Measurements from ENCODE around the gene NUMBL.
A peak's percentile ranks its signal among the peaks of the same experiment; 100 is the strongest.
"Not testable (repeated sequence)": the region's sequence is repeated elsewhere in the genome, so short reads cannot be mapped to it uniquely, and the experiment has no call there.

Gene NUMBL

DNA sequence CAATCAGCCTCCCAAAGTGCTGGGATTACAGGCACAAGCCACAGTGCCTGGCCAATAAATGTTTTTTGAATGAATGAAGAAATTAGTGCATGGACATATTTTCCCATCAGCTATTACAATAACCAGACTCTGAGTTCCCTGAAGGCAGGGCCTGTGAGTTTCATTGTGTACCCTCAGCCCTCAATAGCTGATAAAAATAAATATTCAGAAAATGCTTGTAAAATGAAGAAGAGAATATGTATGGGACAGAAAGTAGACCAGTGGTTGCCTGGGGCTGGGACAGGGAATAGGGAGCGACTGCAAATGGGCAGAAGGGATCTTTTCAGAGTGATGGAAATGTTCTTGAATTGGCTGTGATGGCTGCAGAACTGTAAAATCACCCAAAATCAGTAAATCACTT, 28.8 kb downstream of the NUMBL start:
- no peak for DNase-seq

DNA sequence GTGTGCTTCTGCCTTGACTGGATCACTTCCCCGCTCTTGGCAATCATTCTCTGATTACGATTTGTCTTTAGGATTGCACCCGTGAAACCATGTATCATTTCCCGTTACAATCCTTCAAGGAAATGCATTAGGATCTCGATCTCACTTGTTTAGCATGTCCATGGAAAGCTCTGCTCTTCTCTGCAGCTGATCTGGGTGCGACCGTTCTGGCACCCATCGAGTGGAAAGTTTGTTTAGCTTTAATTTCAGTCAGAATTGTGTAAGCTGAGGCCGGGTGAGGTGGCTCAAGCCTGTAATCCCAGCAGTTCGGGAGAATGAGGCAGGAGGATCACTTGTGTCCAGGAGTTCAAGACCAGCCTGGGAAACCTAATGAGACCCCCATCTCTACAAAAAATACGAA, 30.9 kb downstream of the NUMBL start:
- no peak for DNase-seq

DNA sequence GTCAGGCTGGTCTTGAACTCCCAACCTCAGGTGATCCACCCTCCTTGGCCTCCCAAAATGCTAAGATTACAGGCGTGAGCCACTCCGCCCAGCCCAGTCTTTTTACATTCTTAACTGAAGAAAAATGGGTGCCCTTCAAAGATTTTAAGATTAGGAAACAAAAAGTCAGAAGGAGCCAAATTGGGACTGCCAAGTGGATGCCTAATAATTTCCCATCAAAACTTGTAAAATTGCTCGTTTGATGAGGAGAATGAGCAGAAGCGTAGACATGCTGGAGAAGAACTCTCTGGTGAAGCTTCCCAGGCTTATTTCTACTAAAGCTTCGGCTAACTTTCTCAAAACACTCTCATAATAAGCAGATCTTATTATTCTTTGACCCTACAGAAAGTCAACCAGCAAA, 31.3 kb downstream of the NUMBL start:
- no peak for DNase-seq

DNA sequence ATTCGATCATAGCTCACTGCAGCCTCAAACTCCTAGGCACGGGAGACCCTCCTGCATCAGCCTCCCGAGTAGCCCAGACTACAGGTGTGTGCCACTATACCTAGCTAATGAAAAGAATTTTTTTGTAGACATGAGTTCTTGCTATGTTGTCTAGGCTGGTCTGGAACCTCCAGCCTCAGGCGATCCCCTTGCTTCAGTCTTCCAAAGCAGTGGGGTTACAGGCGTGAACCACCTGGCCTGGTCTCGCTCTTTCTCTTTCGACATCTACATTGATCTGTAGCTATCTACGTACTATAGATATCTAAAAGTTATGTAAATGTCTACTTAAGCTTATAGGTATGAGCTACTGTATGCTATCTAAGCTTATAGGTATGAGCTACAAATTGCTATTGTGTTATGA, 32.4 kb downstream of the NUMBL start:
- DNase-seq: no peak

DNA sequence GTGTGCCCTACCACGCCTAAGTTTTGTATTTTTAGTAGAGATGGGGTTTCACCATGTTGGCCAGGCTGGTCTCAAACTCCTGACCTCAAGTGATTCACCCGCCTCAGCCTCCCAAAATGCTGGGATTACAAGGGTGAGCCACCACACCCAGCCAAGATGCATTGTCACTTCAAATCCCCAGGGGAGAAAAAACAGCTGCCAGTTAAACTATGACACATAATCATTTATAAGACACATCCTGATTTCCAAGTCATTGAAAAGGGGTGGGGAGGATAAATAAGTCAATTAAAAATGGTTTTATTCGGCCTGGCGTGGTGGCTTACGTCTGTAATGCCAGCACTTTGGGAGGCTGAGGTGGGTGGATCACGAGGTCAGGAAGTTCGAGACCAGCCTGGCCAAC, 34.8 kb downstream of the NUMBL start:
- DNase-seq: not testable (repeated sequence)

DNA sequence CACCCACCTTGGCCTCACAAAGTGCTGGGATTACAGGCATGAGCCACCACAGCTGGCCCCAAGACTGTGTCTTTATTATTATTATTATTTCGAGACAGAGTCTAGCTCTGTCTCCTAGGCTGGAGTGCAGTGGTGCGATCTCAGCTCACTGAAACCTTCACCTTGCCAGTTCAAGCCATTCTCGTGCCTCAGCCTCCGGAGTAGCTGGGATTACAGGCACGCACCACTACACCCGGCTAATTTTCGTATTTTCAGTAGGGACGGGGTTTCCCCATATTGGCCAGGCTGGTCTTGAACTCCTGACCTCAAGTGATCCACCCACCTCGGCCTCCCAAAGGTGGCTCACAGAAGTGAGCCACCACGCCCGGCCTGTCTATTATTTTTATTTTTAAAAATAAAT, 38.1 kb downstream of the NUMBL start:
- not testable (repeated sequence) for DNase-seq

DNA sequence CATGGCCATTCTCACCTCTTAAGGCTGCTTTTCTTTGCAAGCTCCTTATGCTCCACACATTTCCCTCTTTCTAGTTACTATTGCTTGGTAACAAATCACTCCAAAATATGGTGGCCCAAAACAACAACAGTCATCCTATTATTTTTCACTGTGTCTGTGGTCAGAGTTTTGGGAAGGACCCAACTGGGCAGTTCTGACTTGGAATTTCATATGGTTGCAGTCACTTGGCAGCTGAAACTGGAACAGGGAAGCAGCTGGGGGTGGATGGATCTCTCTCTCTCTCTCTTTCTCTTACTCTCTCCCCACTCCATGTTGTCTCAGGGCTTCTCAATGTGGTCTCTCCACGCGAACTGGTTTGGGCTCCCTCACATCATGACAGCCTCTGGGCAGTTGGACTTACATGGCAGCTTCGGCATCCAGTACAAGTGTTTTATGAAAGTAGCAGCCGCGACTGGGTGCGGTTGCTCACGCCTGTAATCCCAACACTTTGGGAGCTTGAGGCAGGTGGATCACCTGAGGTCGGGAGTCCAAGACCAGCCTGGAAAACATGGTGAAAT, 39.6 kb downstream of the NUMBL start:
- no peak for DNase-seq

DNA sequence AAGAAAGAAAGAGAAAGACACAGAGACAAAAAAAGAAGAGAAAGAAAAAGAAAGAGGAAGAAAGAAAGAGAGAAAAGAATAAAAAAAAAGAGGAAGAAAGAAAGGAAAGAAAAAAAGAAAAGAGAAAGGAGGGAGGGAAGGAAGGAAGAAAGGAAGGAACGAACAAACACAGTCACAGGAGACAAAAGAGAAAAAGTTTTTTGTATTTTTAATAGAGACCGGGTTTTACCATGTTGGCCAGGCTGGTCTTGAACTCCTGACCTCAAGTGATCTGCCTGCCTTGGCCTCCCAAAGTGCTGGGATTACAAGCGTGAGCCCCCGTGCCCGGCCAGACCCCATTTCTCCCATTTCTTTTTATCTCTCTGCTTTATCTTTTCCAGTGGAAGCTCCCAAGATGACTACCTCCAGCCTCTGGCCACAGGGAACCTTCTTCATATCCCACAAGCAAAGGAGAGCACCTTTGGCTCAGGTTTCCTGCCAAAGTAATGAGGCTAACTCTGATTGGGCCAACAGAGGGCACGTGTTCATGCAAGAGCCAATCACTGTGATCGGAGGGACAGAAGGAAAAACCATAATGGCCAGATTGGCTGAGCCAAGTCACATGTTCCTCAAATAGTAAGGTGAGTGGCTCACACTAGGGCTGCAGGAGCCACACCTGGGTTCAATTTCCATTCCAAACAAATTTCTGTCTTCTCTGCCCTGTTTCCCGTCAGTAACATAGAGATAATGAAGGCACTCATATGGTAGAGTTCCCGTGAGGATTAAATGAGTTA, 40.4 kb downstream of the NUMBL start:
- DNase-seq: not testable (repeated sequence)

DNA sequence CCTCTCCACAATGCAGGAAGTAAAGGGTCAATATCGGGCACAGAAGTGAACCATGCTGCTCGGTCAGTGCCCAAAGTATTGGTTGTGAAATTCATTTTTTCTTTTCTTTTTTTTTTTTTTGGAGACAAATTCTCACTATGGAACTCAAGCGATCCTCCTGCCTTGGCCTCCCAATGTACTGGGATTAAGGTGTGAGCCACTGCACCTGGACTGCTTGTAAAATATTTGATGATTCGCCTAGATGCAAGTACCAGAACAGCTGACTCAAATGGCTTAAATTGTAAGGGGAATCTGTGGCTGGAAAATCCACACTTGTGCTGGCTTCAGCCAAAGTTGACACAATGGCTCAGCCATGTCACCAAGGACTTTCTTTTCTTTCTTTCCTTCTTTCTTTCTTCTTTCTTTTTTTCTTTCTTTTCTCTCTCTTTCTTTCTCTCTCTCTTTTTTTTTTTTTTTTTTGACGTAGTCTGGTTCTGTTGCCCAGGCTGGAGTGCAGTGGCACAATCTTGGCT, 43.7 kb downstream of the NUMBL start:
- DNase-seq: no peak

DNA sequence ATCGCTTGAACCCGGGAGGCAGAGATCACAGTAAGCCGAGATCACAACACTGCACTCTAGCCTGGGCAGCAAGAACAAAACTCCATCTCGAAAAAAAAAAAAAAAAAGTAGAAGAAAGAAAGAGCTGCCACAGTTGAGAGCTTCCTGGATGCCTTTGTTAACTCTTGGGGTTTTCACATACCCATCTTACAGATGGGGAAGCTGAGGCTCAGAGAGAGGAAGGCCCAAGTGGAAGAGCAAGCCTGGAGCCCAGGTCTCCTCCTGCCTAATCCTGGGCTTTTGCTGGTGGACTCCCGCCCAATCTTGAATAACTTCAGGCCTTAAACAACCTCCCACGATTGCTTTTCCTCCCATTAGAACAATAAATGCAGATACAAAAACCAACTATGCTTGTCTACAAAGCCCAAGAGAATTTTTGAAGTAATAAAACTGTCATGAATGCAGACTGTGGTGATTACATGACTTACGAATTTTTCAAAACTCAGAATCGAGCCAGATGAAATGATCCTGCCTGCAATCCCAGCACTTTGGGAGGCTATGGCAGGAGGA, 47.6 kb downstream of the NUMBL start:
- DNase-seq: no peak

DNA sequence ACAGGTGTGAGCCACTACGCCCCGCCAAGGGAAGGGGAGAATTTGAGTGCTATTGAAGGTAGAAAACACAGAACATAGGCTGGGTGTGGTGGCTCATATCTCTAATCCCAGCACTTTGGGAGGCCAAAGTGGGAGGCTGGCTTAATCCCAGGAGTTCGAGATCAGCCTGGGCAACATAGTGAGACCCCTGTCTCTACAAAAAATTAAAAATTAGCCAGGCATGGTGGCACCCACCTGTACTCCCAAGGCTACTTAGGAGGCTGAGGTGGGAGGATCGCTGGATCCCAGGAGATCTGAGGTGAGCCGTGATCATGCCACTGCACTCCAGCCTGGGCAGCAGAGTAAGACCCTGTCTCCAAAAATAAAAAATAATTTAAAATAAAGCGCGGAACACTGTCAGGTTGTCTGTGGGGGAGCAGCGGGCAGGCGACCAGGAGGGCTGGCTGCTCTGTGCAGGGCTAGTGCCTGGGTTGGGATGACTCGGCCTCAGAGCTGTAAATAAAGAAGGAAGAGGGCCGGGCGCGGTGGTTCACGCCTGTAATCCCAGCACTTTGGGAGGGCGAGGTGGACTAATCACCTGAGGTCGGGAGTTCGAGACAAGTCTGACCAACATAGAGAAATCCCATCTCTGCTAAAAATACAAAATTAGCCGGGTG, 48.3 kb downstream of the NUMBL start:
- no peak for DNase-seq

DNA sequence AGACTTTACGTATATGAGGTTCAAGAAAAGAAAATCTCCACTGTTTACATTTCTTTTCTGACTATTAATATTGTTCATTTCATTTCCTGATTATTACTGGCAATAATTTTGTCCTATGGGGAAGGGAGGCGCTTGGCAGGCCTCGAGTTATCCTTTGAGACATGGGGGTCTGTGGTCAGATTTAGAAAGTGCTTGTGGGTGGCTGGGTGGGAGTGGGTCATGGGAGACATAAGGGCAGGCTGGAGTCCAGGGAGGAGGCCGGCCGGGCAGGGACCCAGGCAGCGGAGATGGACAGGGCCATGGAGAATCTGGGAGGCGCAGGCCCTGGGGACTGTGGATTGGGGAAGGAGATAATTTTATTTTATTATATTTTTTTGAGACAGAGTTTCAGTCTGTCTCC, 49.2 kb downstream of the NUMBL start:
- peak; percentile 46 for DNase-seq

DNA sequence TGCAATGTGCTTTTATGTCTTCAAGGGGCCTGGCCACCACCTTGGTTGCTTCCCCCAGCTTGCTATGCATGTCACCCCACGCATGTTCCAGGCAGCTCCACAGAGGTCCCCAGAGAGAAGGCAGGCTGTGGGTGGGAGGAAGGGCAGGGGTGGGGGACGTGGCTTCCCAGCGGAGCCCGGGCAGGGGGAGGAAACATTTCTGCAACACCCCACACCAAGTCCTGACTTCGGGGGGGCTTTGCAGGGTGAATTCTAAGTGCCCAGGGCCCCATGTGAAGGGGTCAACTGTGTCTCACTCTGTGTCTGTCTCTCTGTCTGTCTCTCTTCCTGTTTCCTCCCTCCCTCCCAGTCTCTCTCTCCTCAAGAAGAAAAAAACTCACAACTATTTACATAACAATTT, 49.7 kb downstream of the NUMBL start:
- no peak for DNase-seq

DNA sequence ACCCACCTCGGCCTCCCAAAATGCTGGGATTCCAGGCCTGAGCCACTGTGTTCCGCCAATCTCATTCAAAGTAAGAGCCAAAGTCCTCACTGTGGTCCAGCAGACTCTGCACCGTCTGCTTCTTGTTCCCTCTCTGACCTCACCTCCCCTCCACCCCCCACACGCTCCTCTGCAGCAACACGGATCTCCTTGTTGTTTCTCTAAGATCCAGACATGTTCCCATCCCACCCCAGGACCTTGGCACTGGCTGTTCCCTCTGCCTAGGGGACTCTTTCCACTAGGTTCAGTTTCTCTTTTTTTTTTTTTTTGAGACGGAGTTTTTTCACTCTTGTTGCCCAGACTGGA, 50.8 kb downstream of the NUMBL start:
- DNase-seq: no peak

DNA sequence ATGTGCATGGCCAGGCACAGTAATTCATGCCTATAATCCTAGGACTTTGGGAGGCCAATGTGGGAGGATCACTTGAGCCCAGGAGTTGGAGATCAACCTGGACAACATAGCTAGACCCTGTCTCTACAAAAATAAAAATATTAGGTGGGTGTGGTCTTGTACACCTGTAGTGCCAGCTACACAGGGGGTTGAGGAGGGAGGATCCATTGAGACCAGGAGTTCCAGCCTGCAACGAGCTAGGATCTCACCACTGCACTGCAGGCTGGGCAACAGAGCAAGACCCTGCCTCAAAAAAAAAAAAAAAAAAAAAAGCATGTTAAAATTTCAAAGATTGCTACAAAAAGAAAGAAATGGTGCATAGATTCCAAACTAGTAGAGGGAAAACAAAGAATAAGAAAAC, 52.1 kb downstream of the NUMBL start:
- DNase-seq: no peak

DNA sequence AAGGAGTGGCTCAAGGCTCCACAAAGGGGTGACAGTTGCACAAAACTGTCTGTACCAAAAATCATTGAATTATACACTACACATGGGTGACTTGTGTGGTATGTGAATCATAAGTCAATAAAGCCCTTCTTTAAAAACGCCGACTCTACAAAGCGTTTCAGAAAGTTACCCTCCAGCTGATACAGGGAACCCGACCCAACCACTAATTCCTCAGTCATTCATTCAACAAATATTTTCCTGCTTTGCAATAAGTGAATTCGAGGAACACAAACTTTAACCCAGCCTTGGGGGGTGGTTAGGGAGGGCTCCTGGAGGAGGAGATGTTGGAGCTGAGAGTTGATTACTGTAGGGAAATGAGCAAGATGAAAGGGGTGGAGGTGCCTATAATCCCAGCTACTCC, 57.2 kb downstream of the NUMBL start:
- DNase-seq: no peak

DNA sequence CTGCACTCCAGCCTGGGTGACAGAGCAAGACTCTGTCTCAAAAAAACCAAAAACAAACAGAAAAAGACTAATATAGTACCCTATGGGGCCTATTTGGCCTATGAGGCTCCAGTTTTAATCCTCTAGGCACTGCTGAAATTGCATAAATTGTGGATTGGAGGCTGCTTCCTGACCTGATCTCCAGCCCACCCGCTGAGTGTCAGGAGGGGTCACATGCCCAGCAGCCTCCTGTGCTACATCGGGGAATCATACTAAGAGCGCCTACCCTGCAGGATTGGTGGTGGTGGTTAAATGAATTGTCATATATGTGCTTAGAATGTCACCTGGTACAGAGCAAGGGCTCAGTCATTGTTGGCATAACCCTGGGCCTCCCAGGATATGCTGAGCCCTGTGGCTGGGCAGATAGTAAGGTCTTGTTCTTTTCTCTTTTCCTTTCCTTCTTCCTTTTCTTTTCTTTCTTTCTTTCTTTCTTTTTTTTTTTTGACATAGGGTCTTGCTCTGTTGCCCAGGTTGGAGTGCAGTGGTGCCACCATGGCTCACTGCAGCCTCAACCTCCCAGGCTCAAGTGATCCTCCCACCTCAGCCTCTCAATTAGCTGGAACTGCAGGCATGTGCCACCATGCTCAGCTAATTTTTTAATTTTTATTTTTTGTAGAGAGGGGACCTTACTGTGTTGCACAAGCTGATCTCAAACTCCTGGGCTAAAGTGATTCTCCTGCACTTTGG, 58.0 kb downstream of the NUMBL start:
- DNase-seq: no peak

DNA sequence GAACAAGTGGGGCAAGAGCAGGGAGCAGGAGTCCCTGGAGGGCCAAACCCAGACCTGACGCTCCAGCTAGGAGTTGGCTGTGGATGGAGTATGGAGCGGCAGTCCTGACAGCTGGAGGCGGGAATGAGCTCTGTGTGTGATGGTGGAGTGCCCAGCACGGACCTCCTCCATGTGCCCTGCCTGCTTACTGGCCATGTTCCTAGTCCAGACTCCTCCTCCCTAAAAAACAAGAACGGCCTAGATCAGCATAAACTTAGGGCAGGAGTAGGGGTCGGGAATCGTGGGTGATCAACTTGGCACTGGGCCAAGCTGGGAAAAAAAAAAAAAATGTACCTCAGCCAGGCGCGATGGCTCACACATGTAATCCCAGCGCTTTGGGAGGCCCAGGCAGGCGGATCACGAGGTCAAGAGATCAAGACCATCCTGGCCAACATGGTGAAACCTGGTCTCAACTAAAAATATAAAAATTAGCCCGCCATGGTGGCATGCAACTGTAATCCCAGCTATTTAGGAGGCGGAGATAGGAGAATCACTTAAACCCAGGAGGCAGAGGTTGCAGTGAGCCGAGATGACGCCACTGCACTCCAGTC, 59.8 kb downstream of the NUMBL start:
- no peak for DNase-seq

DNA sequence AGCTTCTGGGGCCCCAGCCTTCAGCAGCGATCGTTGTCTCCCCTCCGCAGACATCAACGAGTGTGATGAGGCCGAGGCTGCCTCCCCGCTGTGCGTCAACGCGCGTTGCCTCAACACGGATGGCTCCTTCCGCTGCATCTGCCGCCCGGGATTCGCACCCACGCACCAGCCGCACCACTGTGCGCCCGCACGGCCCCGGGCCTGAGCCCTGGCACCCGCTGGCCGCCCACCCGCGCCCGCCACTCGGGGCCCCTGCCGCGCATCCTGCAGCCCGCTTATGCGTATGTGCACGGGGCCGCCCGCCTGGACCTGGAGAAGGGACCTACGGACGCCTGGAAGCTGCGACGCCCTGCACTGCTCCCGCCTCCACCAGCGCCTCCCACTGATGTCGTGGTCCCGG, 61.1 kb downstream of the NUMBL start:
- no peak for DNase-seq

DNA sequence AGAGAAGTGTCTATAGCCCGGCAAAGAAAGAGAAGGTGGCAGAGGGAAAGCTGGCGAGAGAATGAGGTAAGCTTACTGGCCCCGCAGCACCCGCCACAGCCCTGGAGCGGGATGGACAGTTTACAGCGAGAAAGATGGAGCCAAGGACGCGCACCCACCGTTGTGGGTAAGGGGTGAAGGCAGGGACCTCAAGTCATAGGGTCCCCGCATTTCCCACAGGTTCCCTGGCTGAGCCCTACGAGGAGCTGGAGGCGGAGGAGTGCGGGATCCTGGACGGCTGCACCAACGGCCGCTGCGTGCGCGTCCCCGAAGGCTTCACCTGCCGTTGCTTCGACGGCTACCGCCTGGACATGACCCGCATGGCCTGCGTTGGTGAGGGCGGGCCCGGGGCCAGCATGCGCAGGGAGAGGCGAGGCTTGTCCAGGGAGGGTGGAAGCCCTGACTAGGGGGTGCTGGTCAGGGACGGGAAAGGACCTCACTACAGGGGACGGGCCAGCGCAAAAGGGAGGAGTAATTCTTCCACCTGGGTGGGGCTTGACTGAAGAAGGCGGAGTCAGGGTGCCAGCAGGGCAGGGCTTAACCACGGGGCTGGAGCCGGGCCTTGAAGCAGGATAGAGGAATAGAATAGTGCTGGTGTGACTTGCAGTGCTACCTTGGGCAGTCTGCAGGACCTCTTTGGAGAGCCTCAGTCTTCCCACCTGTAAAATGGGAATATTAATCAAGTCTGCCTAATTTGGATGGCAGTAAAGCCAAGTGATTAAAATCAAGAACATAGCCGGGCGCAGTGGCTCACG, 62.8 kb downstream of the NUMBL start:
- no peak for DNase-seq

DNA sequence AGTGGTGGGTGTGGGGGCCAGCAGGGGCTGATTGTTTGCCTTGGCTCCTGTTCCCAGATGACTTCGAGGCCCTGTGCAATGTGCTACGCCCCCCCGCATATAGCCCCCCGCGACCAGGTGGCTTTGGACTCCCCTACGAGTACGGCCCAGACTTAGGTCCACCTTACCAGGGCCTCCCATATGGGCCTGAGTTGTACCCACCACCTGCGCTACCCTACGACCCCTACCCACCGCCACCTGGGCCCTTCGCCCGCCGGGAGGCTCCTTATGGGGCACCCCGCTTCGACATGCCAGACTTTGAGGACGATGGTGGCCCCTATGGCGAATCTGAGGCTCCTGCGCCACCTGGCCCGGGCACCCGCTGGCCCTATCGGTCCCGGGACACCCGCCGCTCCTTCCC, 63.5 kb downstream of the NUMBL start:
- DNase-seq: no peak
